WTC11 (cell line): Measurements from ENCODE around the gene SLU7.

ENCODE experiments used
- ATF2 ChIP-seq: sonication (generic); formaldehyde crosslinking; IDR thresholded peaks from 2 replicates; pipeline ENCODE4 v1.8.1; 2022; ENCODE audit warnings: low read depth, missing genetic modification reagents, borderline replicate concordance
- CTCF ChIP-seq: fragments of 200-600 bp; IDR thresholded peaks from 2 replicates; pipeline ENCODE4 v1.8.0; 2022; ENCODE audit warnings: antibody characterized with exemption
- RELA ChIP-seq: sonication (generic); formaldehyde crosslinking; IDR thresholded peaks from 2 replicates; pipeline ENCODE4 v1.8.1; 2022; ENCODE audit warnings: missing genetic modification reagents, mild to moderate bottlenecking, borderline replicate concordance
- SP1 ChIP-seq: sonication (generic); formaldehyde crosslinking; conservative IDR thresholded peaks from 2 replicates; pipeline ENCODE4 v1.8.1; 2022; ENCODE audit warnings: missing genetic modification reagents
- STAT6 ChIP-seq: sonication (generic); formaldehyde crosslinking; conservative IDR thresholded peaks from 2 replicates; pipeline ENCODE4 v1.8.1; 2023; ENCODE audit warnings: mild to moderate bottlenecking, low read depth, missing genetic modification reagents, moderate library complexity
- ZBTB43 ChIP-seq: sonication (generic); formaldehyde crosslinking; IDR thresholded peaks from 2 replicates; pipeline ENCODE4 v1.8.1; 2023; ENCODE audit warnings: mild to moderate bottlenecking, missing genetic modification reagents
- TF ChIP-seq, protein P1 (sequence below): sonication (generic); formaldehyde crosslinking; IDR thresholded peaks from 2 replicates; pipeline ENCODE4 v1.8.0; 2023; ENCODE audit warnings: mild to moderate bottlenecking, missing genetic modification reagents

- TF ChIP-seq, protein P1, sequence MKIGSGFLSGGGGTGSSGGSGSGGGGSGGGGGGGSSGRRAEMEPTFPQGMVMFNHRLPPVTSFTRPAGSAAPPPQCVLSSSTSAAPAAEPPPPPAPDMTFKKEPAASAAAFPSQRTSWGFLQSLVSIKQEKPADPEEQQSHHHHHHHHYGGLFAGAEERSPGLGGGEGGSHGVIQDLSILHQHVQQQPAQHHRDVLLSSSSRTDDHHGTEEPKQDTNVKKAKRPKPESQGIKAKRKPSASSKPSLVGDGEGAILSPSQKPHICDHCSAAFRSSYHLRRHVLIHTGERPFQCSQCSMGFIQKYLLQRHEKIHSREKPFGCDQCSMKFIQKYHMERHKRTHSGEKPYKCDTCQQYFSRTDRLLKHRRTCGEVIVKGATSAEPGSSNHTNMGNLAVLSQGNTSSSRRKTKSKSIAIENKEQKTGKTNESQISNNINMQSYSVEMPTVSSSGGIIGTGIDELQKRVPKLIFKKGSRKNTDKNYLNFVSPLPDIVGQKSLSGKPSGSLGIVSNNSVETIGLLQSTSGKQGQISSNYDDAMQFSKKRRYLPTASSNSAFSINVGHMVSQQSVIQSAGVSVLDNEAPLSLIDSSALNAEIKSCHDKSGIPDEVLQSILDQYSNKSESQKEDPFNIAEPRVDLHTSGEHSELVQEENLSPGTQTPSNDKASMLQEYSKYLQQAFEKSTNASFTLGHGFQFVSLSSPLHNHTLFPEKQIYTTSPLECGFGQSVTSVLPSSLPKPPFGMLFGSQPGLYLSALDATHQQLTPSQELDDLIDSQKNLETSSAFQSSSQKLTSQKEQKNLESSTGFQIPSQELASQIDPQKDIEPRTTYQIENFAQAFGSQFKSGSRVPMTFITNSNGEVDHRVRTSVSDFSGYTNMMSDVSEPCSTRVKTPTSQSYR (CRISPR knock-in tag) = no peak
- TF ChIP-seq CTCF = no peak
- no peak for TF ChIP-seq ATF2
- no peak for TF ChIP-seq SP1 (CRISPR knock-in tag)
- no peak for TF ChIP-seq STAT6 (CRISPR knock-in tag)
- TF ChIP-seq RELA (CRISPR knock-in tag) = no peak
- no peak for TF ChIP-seq ZBTB43
These were observed 23.8 kb downstream of the SLU7 start for GRCh38 chr5:160395111-160395510.
